EH (cell line): ENCODE results near the gene AURKAIP1.
"Not testable (repeated sequence)": the region's sequence is repeated elsewhere in the genome, so short reads cannot be mapped to it uniquely, and the experiment has no call there.

ENCODE experiments used
- DNase-seq: peaks from one replicate; pipeline ENCODE4 v3.0.0-alpha.2; 2015; ENCODE audit warnings: low read depth

The AURKAIP1 gene

GRCh38 chr1:1385339-1385738 is 10.3 kb upstream of the AURKAIP1 start:
- DNase-seq: not testable (repeated sequence)

- no peak for DNase-seq
Measured at GRCh38 chr1:1381294-1381693, 6.3 kb upstream of the AURKAIP1 start.

- DNase-seq: no peak
Measured at GRCh38 chr1:1380860-1381259, 5.9 kb upstream of the AURKAIP1 start.

- DNase-seq: no peak
Measured at GRCh38 chr1:1377540-1378205, 2.7 kb upstream of the AURKAIP1 start.

GRCh38 chr1:1376551-1377226 is 1.7 kb upstream of the AURKAIP1 start:
- no peak for DNase-seq

GRCh38 chr1:1374589-1374928 is 448 bp downstream of the AURKAIP1 start:
- DNase-seq: peak; percentile 9

- no peak for DNase-seq
Measured at GRCh38 chr1:1373815-1374588, 1.0 kb downstream of the AURKAIP1 start.

GRCh38 chr1:1373051-1373814 is 1.8 kb downstream of the AURKAIP1 start:
- DNase-seq: no peak

- DNase-seq: peak; percentile 65
Measured at GRCh38 chr1:1371746-1372711, 3.0 kb downstream of the AURKAIP1 start.

- DNase-seq: no peak
Measured at GRCh38 chr1:1371364-1371745, 3.7 kb downstream of the AURKAIP1 start.

- no peak for DNase-seq
Measured at GRCh38 chr1:1370771-1371300, 4.2 kb downstream of the AURKAIP1 start.

- DNase-seq: not testable (repeated sequence)
Measured at GRCh38 chr1:1370094-1370493, 4.9 kb downstream of the AURKAIP1 start.

- no peak for DNase-seq
Measured at GRCh38 chr1:1367315-1367714, 7.7 kb downstream of the AURKAIP1 start.

- no peak for DNase-seq
Measured at GRCh38 chr1:1366699-1367066, 8.3 kb downstream of the AURKAIP1 start.

GRCh38 chr1:1365875-1366698 is 8.9 kb downstream of the AURKAIP1 start:
- DNase-seq: no peak

- no peak for DNase-seq
Measured at GRCh38 chr1:1364266-1364665, 10.7 kb downstream of the AURKAIP1 start.

GRCh38 chr1:1361982-1362423 is 13.0 kb downstream of the AURKAIP1 start:
- DNase-seq: peak; percentile 94

GRCh38 chr1:1361233-1361981 is 13.6 kb downstream of the AURKAIP1 start:
- no peak for DNase-seq

GRCh38 chr1:1360506-1361169 is 14.4 kb downstream of the AURKAIP1 start:
- DNase-seq: peak; percentile 99
